ENCODE measurements around the gene SFTPA2.
"Not testable (repeated sequence)": the region's sequence is repeated elsewhere in the genome, so short reads cannot be mapped to it uniquely, and the experiment has no call there.

SFTPA2 gene

GRCh38 chr10:79556961-79557360 is 3.2 kb downstream of the SFTPA2 start:
- not testable (repeated sequence) for DNase-seq

DNA sequence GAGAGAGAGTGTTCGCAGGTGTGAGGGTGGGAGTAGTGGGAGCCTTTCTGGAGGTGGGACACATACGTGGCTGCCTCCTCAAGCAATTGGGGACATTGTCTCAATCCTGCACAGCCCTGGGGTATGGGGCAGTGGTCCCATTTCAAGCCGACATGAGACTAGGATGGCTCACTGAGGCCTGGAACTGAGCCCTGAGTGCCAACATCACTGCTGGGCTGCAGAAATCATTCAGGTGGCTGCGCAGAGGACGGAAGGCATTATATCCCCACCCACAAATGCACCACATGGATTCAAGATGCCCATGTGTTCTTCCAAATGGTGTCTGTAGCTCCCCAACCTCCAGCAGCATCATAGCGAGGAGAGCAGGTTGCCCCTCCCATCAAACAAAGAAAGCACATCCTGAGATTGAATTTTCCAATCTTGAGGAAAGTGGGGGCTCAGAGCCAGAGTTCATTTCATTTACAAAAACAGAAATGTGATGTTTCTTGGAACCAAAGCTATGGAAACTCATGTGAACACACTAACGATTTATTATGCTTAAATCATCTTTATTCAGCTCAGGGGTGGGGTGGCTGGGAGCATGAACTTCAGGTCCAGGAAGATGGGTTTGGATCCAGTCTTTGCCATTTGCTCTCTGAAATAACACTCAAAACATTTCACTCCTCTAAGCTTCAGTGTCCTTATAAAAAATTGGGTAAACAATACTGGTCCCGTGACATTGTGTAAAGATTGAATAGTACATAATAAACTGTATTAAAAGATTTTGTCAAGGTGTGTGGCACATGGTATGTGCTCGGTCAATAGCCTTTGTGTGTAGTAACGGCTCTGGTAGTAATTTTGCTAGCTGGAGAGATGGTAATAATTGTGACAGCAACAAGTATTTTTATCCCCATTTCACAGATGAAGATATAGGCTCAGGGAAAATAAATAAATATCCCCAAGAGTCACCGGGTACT is 4.6 kb downstream of the SFTPA2 start:
- no peak for DNase-seq

DNA sequence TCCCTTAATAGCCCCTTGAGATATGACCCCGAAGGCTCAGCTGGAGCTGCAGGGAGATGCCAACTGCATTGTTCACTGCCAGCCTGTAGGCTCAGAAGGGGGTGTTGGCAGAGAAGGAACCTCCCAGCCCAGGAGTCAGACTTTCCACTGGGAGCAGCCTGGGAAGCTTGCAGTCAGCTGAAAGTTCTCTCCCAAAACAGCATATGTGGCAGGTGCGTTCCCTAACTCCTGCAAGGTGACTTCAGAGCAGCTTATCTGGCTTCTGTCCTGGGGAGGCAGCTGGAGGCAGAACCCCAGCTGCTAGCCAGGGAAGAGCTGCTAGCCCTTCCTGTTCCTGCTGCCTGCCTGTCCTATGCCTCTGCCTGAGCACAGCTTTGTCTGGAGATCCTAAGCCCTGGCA is 8.1 kb downstream of the SFTPA2 start:
- no peak for DNase-seq

- DNase-seq: no peak
Measured at GRCh38 chr10:79547973-79548372, 12.2 kb downstream of the SFTPA2 start.

DNA sequence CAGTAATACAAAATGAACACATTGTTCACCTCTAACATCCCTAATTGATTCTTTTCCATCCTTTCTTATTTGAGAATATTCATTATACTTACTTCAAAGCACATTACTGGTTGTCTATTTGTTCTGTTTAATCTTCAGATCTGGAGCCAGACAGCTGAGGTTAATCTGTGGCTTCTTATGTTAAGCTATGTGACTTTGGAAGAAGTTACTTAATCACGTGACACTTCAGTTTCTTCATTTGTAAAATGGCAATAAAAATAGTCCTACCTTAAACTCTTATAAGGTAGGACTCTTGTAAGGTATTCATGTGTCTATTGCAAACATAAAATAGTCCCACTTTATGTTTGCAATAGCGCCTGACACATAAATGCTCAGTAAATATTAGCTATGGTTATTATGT is 13.1 kb downstream of the SFTPA2 start:
- not testable (repeated sequence) for DNase-seq

- DNase-seq: not testable (repeated sequence)
Measured at GRCh38 chr10:79544926-79545659, 15.1 kb downstream of the SFTPA2 start.

DNA sequence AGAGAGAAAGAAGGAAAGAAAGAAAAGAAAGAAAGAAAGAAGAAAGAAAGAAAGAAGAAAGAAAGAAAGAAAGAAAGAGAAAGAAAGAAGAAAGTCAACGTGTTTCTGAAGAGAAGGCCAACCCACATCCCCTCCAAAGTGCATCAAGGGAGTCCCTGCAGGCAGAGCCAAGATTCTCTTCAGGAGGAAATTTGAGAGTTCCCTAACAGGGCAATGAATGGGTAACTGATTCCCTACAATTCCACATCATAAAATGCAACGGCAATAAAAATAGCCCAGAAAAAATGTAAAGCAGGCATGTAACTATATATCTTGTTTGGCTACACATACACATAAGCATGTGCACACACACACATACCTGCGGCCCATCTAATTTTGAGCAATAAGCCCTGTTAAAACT is 15.8 kb downstream of the SFTPA2 start:
- not testable (repeated sequence) for DNase-seq

GRCh38 chr10:79542626-79543025 is 17.6 kb downstream of the SFTPA2 start:
- no peak for DNase-seq

GRCh38 chr10:79540930-79541329 is 19.3 kb downstream of the SFTPA2 start:
- not testable (repeated sequence) for DNase-seq

DNA sequence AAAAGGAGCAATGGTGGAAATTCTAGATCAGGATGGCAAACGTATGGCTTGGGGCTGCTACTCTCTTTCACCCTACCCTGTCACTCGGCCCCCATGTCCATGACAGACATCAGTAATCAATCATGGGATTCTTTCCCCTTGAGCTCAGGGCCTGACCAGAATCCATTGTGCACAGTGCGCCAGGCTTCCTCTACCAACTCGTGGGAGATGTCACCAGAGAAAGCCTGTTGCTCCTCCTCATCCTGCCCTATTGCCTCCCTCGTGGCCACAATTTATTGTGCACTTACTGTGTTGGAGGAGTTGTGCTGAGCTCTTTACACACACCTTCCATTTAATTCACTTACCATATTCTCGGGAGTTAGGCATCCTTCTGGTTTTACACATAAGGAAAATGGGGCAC is 21.9 kb downstream of the SFTPA2 start:
- DNase-seq: not testable (repeated sequence)

- DNase-seq: not testable (repeated sequence)
Measured at GRCh38 chr10:79533903-79534175, 26.4 kb downstream of the SFTPA2 start.

DNA sequence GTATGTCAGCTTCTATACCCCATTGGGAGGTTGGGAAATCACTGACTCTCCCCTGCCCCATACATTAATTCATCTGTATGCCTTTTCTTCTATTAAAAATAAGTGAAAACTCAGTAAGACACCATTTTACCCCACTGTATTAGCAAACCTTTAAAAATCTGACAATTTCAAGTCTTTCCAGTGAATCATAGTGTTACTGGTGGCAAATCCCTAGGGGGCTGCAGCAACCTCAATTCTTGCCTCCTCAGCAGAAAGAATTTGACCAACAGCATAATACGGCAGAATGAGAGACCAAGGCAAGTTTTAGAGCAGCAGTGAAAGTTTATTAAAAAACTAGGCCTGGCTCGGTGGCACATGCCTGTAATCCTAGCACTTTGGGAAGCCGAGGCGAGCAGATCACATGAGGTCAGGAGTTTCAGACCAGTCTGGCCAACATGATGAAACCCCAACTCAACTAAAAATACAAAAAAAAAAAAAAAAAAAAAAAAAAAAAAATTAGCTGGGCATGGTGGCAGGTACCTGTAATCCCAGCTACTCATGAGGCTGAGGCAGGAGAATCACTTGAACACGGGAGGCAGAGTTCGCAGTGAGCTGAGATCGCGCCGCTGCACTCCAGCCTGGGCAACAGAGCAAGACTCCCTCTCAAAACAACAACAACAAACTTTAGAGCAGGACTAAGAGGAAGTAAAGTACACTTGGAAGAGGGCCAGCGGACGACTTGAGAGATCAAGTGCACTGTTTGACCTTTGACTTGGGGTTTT is 26.9 kb downstream of the SFTPA2 start:
- not testable (repeated sequence) for DNase-seq

GRCh38 chr10:79528261-79528660 is 31.9 kb downstream of the SFTPA2 start:
- not testable (repeated sequence) for DNase-seq

- DNase-seq: not testable (repeated sequence)
Measured at GRCh38 chr10:79525049-79525710, 35.0 kb downstream of the SFTPA2 start.

DNA sequence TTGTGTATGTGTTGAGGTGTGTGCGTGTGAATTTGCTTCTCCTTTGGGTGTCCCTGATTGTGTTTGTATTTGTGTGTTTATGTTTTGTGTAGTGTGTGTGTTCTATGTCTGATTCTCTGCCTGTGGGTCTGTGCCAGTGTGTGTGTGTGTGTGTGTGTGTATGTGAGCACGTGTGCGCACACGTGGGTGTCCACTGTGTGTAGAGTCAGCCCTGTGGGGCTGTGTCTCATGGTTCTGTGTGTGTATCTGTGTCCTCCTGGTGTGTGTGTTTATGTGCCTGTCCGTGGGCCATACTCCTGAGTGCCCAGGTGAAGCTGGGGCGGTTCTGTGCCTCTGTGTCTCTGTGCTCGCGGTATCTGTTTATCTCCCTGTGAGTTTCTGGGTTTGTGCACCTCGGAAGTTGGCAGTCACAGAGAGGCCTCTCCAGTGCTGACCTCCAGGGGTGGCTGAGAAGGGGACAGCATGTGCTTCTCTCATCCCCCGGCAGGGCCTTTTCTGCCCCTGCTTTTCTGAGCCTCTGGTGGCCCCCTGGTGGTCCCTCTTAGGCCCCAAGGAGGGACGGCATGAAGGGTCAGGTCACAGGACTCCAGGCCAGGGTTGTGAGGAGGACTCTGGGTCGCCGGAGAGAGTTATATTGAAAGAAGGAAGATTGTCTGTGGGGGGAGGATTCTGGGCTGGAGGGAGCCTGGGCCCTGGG is 36.9 kb downstream of the SFTPA2 start:
- DNase-seq: not testable (repeated sequence)

GRCh38 chr10:79522464-79522863 is 37.7 kb downstream of the SFTPA2 start:
- DNase-seq: not testable (repeated sequence)

- not testable (repeated sequence) for DNase-seq
Measured at GRCh38 chr10:79521751-79522150, 38.5 kb downstream of the SFTPA2 start.

DNA sequence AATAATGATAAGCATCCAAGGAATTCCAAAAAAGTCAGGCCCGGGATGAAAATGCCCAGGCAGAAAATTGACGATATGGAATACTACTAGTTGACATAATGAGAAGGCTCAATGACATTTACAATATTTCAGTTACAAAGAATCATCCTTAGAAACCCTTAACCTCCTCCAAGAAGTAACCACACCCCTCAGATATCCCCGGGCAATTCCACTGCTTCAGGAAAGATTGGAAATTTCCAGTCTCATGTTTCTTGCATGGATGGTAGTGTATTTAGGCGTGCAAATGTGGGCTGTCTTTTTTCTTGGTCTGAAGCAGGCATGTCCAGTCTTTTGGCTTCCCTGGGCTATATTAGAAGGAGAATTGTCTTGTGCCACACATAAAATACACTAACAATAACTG is 42.6 kb downstream of the SFTPA2 start:
- DNase-seq: not testable (repeated sequence)

- not testable (repeated sequence) for DNase-seq
Measured at GRCh38 chr10:79516532-79517205, 43.5 kb downstream of the SFTPA2 start.

DNA sequence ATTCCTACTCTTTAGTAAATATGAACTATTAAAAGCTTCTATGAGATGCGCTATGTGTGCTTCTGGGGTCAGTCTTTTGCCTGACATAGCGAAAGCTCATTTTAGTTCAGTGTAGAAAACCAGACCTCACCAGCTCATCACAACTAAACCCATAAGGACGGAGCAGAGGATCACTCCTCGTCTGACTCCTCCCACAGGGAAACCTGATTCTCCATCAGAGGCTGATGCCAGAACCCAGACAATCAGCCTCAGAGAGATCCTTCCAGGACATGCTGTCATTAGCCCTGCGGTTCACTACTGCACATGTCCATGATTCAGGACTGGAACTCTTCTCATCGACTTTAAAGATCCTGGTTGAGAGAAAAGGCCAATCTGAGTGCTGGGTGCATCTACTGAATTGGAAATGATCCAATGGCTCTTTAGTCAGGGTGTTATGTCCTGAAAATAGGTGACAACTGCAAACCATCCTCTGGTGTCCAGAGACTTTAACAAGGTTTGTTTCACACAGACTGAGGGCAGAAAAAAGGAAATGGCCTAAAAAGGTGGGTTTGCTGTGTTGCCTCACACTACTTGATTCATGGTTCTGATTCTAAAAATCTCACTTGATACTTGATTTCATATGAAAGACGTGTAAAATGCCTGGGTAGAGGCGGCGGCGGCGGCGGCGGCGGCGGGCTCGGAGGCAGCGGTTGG is 48.2 kb downstream of the SFTPA2 start, which contains the start of gene EIF5AL1:
Gene EIF5AL1 (plus strand): TSS at position 643 of the 693 bp plus-strand sequence. CDS start 117 bp downstream, outside the sequence.
- not testable (repeated sequence) for DNase-seq
